ENCODE data around the gene DYRK1A. TPM values are rescaled to one million over a fixed set of nuclear protein-coding genes. Genes with fewer than 3 reads are reported as not detected.

DYRK1A gene
- total RNA-seq, 1 donor from 2014 or later, result 108 TPM

- H3K9me3 Mint-ChIP-seq, result peaks cover 21% of the 10 kb centered on the region
- TF ChIP-seq EZH2phosphoT487 (IDR thresholded peaks at IDR 0.05), result no peak
- no peak for TF ChIP-seq CTCF (IDR thresholded peaks at IDR 0.05)
Measured at GRCh38 chr21:37422382-37422781, 55.8 kb downstream of the DYRK1A start.

GRCh38 chr21:37423103-37423502 is 56.5 kb downstream of the DYRK1A start:
- no peaks in the 10 kb centered on the region for H3K27me3 ChIP-seq
- H2AFZ ChIP-seq (replicated peaks), result no peak overlapping the region
- H3K9me3 ChIP-seq (ENCODE audit: low read depth), result peaks cover 3% of the 10 kb centered on the region
- Mint-ChIP-seq H3K36me3 (peaks cover 52% of the 10 kb centered on the region), H3K9me3 (peaks cover 14% of the 10 kb centered on the region), H3K4me1 (no peaks in the 10 kb centered on the region), H3K4me3 (no peak overlapping the region), H3K27me3 (ENCODE audit: insufficient read depth, low read depth) (no peaks in the 10 kb centered on the region), H3K27ac (no peak overlapping the region)
- H3K36me3 ChIP-seq, result peaks cover 14% of the 10 kb centered on the region
- peaks cover 98% of the 10 kb centered on the region for H3K79me2 ChIP-seq (ENCODE audit: low read depth)
- H3F3A ChIP-seq (ENCODE audit: low read depth), result no peaks in the 10 kb centered on the region
- H3K4me1 ChIP-seq, result no peaks in the 10 kb centered on the region
- TF ChIP-seq CTCF (IDR thresholded peaks at IDR 0.05) (no peak), EZH2 (IDR thresholded peaks at IDR 0.05) (no peak), EZH2phosphoT487 (IDR thresholded peaks at IDR 0.05) (no peak)
- no peak overlapping the region for H3K27ac ChIP-seq
- no peak overlapping the region for H3K9ac ChIP-seq
- peaks cover 64% of the 10 kb centered on the region for H4K20me1 ChIP-seq (ENCODE audit: low read depth)
- no peak overlapping the region for H3K4me2 ChIP-seq
- no peak for DNase-seq (ENCODE audit: low spot score)
- no peak overlapping the region for H3K4me3 ChIP-seq

More at GRCh38 chr21:37422382-37422781, 55.8 kb downstream of the DYRK1A start:
- peaks cover 98% of the 10 kb centered on the region for H3K79me2 ChIP-seq (ENCODE audit: low read depth)
- Mint-ChIP-seq H3K4me3 (no peak overlapping the region), H3K36me3 (peaks cover 53% of the 10 kb centered on the region), H3K4me1 (no peaks in the 10 kb centered on the region), H3K27me3 (ENCODE audit: insufficient read depth, low read depth) (no peaks in the 10 kb centered on the region), H3K27ac (no peak overlapping the region)
- H3K9ac ChIP-seq, result no peak overlapping the region
- no peak overlapping the region for H3K4me3 ChIP-seq
- no peak overlapping the region for H3K27ac ChIP-seq
- H3K36me3 ChIP-seq, result peaks cover 14% of the 10 kb centered on the region
- H3F3A ChIP-seq (ENCODE audit: low read depth), result no peaks in the 10 kb centered on the region
- DNase-seq (ENCODE audit: low spot score), result no peak
- no peaks in the 10 kb centered on the region for H3K27me3 ChIP-seq
- no peak overlapping the region for H2AFZ ChIP-seq (replicated peaks)
- no peak overlapping the region for H3K4me2 ChIP-seq
- H4K20me1 ChIP-seq (ENCODE audit: low read depth), result peaks cover 64% of the 10 kb centered on the region
- H3K9me3 ChIP-seq (ENCODE audit: low read depth), result peaks cover 3% of the 10 kb centered on the region
- no peaks in the 10 kb centered on the region for H3K4me1 ChIP-seq

GRCh38 chr21:37424396-37424795 is 57.8 kb downstream of the DYRK1A start:
- Mint-ChIP-seq H3K4me1 (no peaks in the 10 kb centered on the region), H3K27me3 (ENCODE audit: insufficient read depth, low read depth) (peaks cover 2% of the 10 kb centered on the region)
- peaks cover 21% of the 10 kb centered on the region for H3K36me3 ChIP-seq

More at GRCh38 chr21:37424396-37424795, 57.8 kb downstream of the DYRK1A start:
- Histone ChIP-seq H3K79me2 (ENCODE audit: low read depth) (peaks cover 98% of the 10 kb centered on the region), H3K4me1 (no peaks in the 10 kb centered on the region), H3K9me3 (ENCODE audit: low read depth) (peaks cover 3% of the 10 kb centered on the region), H4K20me1 (ENCODE audit: low read depth) (peaks cover 64% of the 10 kb centered on the region), H3F3A (ENCODE audit: low read depth) (peaks cover 6% of the 10 kb centered on the region), H3K9ac (no peak overlapping the region), H3K4me3 (no peak overlapping the region), H3K27me3 (no peaks in the 10 kb centered on the region), H3K4me2 (no peak overlapping the region), H3K27ac (no peak overlapping the region), H2AFZ (replicated peaks) (no peak overlapping the region)
- peaks cover 60% of the 10 kb centered on the region for H3K36me3 Mint-ChIP-seq
- H3K27ac Mint-ChIP-seq, result no peak overlapping the region
- no peak overlapping the region for H3K4me3 Mint-ChIP-seq
- TF ChIP-seq EZH2 (IDR thresholded peaks at IDR 0.05), result no peak
- no peak for TF ChIP-seq EZH2phosphoT487 (IDR thresholded peaks at IDR 0.05)
- TF ChIP-seq CTCF (IDR thresholded peaks at IDR 0.05), result no peak
- no peak for DNase-seq (ENCODE audit: low spot score)
- H3K9me3 Mint-ChIP-seq, result peaks cover 14% of the 10 kb centered on the region

All from neural progenitor cell (in vitro differentiated cells).